Measurements from ENCODE around the gene SLC30A3. TPM values are rescaled to one million over a fixed set of nuclear protein-coding genes. Genes with fewer than 3 reads are reported as not detected.
A peak's percentile ranks its signal among the peaks of the same experiment; 100 is the strongest.

SLC30A3 gene
- total and polyA plus RNA-seq, 2 of the 13 experiments (the other 11 are each of a cell fraction or from before 2014, with no cell fraction given): 0.38 to 0.79 TPM

DNA sequence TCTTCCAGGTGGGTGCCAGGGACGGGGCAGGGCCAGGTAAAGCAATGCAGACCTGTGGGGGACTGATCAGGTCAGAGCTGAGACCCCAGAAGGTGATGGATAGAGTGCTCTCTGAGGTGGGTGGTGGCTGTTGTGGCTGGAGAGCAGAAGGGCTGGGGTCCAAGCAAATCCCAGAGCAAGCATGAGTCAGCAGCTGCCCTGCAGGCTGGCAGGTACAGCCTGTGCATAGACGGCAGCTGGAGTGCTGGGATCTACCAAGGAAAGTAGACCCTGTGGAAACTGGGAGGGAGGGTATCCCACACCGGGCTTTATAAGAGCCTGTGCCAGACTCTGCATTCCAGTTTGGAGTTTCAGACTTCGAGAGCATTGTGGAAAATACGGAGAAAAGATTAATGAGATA is 20.0 kb upstream of the SLC30A3 start:
- peak; percentile 78 for ATAC-seq
- H3K9me3 ChIP-seq (ENCODE audit: low read length): no peaks in the 10 kb centered on the region
- intact Hi-C loops (cut with micrococcal nuclease; ENCODE audit: unreplicated experiment): no loop called here
- H3K27ac ChIP-seq (ENCODE audit: extremely low read length, insufficient read depth, low read length): no peak overlapping the region
- FAIRE-seq: no peak
- no peak overlapping the region for H3K9ac ChIP-seq (ENCODE audit: insufficient read depth, low read depth, low read length)
- ChIA-PET CTCF (ENCODE audit: low intra/inter-chr PET ratio, low total read pairs) (no interaction called here), POLR2A (interaction anchor here (1.1 to 1.3 kb wide), 2 partner anchors 19 to 71 kb away, joined by 3 to 4 read pairs; partner anchors contain the start of genes ATRAID and SLC5A6)
- H2AFZ ChIP-seq (ENCODE audit: low read length): peak overlapping the region; percentile 22
- peak overlapping the region in 1 of 3 experiments; percentile 26; a peak in 2 of 6 replicates for H3K4me3 ChIP-seq (replicated peaks in 1 of 3; ENCODE audit: insufficient read depth in 1 of 3, low read depth in 2 of 3, low read length in 3 of 3)
- DNase-seq (ENCODE audit: low spot score): peak; percentile 53
- in situ Hi-C loops (cut with HindIII; ENCODE audit: extremely low pct_ligation_motif_present, low pct_unique_long_range_greater_than_20kb): loop anchor here (5.0 to 10.0 kb wide), 2 partner anchors 186 to 318 kb away; no protein-coding TSS in a partner anchor
- peaks cover 0 to 11% of the 10 kb centered on the region in 2 experiments; a peak in 3 of 5 replicates for H3K27me3 ChIP-seq (ENCODE audit: control insufficient read depth in 1 of 2, insufficient read depth in 2 of 2, low read length in 2 of 2)
- 4% methylated on average over 5 of the region's 5 CpGs for WGBS (ENCODE audit: low lambda C conversion rate)
- H3K4me1 ChIP-seq (ENCODE audit: insufficient read depth, low read length): peaks cover 50% of the 10 kb centered on the region
- H3K79me2 ChIP-seq (ENCODE audit: insufficient read depth, low read length): no peaks in the 10 kb centered on the region
- no peaks in the 10 kb centered on the region for H4K20me1 ChIP-seq (ENCODE audit: insufficient read depth, low read length)
- no TSS peak for BruUV-seq (replicated peaks)
- H3K4me2 ChIP-seq (ENCODE audit: low read depth, low read length): peak overlapping the region; percentile 49
- no peaks in the 10 kb centered on the region for H3K36me3 ChIP-seq (replicated peaks in 1 of 2; ENCODE audit: control insufficient read depth in 1 of 2, insufficient read depth in 2 of 2, low read length in 2 of 2)
- TF ChIP-seq, protein P1, sequence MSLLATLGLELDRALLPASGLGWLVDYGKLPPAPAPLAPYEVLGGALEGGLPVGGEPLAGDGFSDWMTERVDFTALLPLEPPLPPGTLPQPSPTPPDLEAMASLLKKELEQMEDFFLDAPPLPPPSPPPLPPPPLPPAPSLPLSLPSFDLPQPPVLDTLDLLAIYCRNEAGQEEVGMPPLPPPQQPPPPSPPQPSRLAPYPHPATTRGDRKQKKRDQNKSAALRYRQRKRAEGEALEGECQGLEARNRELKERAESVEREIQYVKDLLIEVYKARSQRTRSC (CRISPR knock-in tag; IDR thresholded peaks at IDR 0.05; ENCODE audit: low read depth): no peak
- TF ChIP-seq, protein P2, sequence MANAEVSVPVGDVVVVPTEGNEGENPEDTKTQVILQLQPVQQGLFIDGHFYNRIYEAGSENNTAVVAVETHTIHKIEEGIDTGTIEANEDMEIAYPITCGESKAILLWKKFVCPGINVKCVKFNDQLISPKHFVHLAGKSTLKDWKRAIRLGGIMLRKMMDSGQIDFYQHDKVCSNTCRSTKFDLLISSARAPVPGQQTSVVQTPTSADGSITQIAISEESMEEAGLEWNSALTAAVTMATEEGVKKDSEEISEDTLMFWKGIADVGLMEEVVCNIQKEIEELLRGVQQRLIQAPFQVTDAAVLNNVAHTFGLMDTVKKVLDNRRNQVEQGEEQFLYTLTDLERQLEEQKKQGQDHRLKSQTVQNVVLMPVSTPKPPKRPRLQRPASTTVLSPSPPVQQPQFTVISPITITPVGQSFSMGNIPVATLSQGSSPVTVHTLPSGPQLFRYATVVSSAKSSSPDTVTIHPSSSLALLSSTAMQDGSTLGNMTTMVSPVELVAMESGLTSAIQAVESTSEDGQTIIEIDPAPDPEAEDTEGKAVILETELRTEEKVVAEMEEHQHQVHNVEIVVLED (CRISPR knock-in tag; IDR thresholded peaks at IDR 0.05; ENCODE audit: borderline replicate concordance): no peak
- no peak for TF ChIP-seq IKZF5 (CRISPR knock-in tag; IDR thresholded peaks at IDR 0.05)
- TF ChIP-seq ZNF234 (CRISPR knock-in tag; conservative IDR thresholded peaks at IDR 0.05): no peak
- TF ChIP-seq RFX3 (CRISPR knock-in tag; IDR thresholded peaks at IDR 0.05): no peak
- TF ChIP-seq THYN1 (CRISPR knock-in tag; IDR thresholded peaks at IDR 0.05; ENCODE audit: borderline replicate concordance, low read depth): no peak
- no peak for TF ChIP-seq TSC22D2 (CRISPR knock-in tag; IDR thresholded peaks at IDR 0.05; ENCODE audit: borderline replicate concordance)
- TF ChIP-seq NFE2 (CRISPR knock-in tag; IDR thresholded peaks at IDR 0.05): peak; percentile 53; the same call in 1 of the 2 replicates
- no peak for TF ChIP-seq ATAD3A (CRISPR knock-in tag; IDR thresholded peaks at IDR 0.05)
- no peak for TF ChIP-seq ZNF484 (CRISPR knock-in tag; IDR thresholded peaks at IDR 0.05; ENCODE audit: borderline replicate concordance, low read depth)
- 0 out of 2 replicates have a peak, but pooled peaks have one; percentile 23 for TF ChIP-seq GABPB1 (CRISPR knock-in tag; IDR thresholded peaks at IDR 0.05)
- TF ChIP-seq ZNF414 (CRISPR knock-in tag; IDR thresholded peaks at IDR 0.05): no peak
- TF ChIP-seq, protein P3, sequence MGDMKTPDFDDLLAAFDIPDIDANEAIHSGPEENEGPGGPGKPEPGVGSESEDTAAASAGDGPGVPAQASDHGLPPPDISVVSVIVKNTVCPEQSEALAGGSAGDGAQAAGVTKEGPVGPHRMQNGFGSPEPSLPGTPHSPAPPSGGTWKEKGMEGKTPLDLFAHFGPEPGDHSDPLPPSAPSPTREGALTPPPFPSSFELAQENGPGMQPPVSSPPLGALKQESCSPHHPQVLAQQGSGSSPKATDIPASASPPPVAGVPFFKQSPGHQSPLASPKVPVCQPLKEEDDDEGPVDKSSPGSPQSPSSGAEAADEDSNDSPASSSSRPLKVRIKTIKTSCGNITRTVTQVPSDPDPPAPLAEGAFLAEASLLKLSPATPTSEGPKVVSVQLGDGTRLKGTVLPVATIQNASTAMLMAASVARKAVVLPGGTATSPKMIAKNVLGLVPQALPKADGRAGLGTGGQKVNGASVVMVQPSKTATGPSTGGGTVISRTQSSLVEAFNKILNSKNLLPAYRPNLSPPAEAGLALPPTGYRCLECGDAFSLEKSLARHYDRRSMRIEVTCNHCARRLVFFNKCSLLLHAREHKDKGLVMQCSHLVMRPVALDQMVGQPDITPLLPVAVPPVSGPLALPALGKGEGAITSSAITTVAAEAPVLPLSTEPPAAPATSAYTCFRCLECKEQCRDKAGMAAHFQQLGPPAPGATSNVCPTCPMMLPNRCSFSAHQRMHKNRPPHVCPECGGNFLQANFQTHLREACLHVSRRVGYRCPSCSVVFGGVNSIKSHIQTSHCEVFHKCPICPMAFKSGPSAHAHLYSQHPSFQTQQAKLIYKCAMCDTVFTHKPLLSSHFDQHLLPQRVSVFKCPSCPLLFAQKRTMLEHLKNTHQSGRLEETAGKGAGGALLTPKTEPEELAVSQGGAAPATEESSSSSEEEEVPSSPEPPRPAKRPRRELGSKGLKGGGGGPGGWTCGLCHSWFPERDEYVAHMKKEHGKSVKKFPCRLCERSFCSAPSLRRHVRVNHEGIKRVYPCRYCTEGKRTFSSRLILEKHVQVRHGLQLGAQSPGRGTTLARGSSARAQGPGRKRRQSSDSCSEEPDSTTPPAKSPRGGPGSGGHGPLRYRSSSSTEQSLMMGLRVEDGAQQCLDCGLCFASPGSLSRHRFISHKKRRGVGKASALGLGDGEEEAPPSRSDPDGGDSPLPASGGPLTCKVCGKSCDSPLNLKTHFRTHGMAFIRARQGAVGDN (CRISPR knock-in tag; IDR thresholded peaks at IDR 0.05): 0 out of 2 replicates have a peak, but pooled peaks have one; percentile 6
